B cell (primary cell): ENCODE measurements around the gene DDHD1. TPM values are rescaled to one million over a fixed set of nuclear protein-coding genes. Genes with fewer than 3 reads are reported as not detected.

Source experiments
- ATAC-seq: fragments of 200-7000 bp; cut with Tn5 transposase; one replicate; pipeline ENCODE4 v1.10.0; 2021; ENCODE audit warnings: low read depth, mild to moderate bottlenecking, moderate number of reproducible peaks, moderate library complexity
- CTCF ChIA-PET: fragments of 350-600 bp; sonication (Branson Sonifier 250); formaldehyde crosslinking; loops from one replicate; lab custom pipeline; 2021; ENCODE audit warnings: antibody characterized with exemption, inconsistent platforms; lab: Charles Lee
- POLR2A ChIA-PET: fragments of 350-600 bp; sonication (Branson Sonifier 250); formaldehyde crosslinking; loops from one replicate; lab custom pipeline; 2021; ENCODE audit warnings: antibody characterized with exemption; lab: Charles Lee
- DNase-seq: peaks from one replicate; pipeline ENCODE4 v3.0.0; 2013
- H2AFZ ChIP-seq: 2 replicates; pipeline ENCODE4 v1.6.1; 2012; ENCODE audit warnings: mild to moderate bottlenecking, low read depth, low read length; ENCODE audit not compliant: insufficient read depth, poor library complexity, severe bottlenecking
- H3K27ac ChIP-seq, 2 donors: 1 replicate in 1 of 2; 2 replicates in 1 of 2; pipeline ENCODE4 v1.5.1; 2012 to 2013; ENCODE audit warnings: low read length in 2 of 2, mild to moderate bottlenecking in 2 of 2, moderate library complexity in 1 of 2
- H3K27me3 ChIP-seq, 4 experiments: fragments of 200-600 bp in 1 of 4; sonication (generic) in 1 of 4; replicated peaks in 1 of 4; 1 replicate in 2 of 4; 2 replicates in 2 of 4; pipeline versions ENCODE4 v1.6.1 to v1.7.0; 2013 to 2016; ENCODE audit warnings: low read length in 3 of 4, mild to moderate bottlenecking in 2 of 4, mixed read lengths in 1 of 4, moderate library complexity in 1 of 4; ENCODE audit not compliant: insufficient read depth in 4 of 4, control insufficient read depth in 3 of 4; ENCODE audit errors: control extremely low read depth in 1 of 4
- H3K36me3 ChIP-seq, 2 experiments: replicated peaks in 1 of 2; 1 replicate in 1 of 2; 2 replicates in 1 of 2; pipeline versions ENCODE4 v1.6.1 to v1.7.1; 2013; ENCODE audit warnings: low read length in 1 of 2; ENCODE audit not compliant: insufficient read depth in 2 of 2, control insufficient read depth in 1 of 2; ENCODE audit errors: control extremely low read depth in 1 of 2, extremely low read depth in 1 of 2
- H3K4me1 ChIP-seq, 2 donors: fragments of 200-600 bp in 1 of 2; sonication (generic) in 1 of 2; 1 replicate in 1 of 2; 2 replicates in 1 of 2; pipeline versions ENCODE4 v1.5.1 to v1.6.1; 2013 to 2017; ENCODE audit warnings: low read length in 2 of 2; ENCODE audit not compliant: control insufficient read depth in 2 of 2, insufficient read depth in 2 of 2
- H3K4me2 ChIP-seq: replicated peaks from 2 replicates; pipeline ENCODE3; 2012; ENCODE audit warnings: mild to moderate bottlenecking, low read depth, low read length; ENCODE audit not compliant: poor library complexity, severe bottlenecking
- H3K4me3 ChIP-seq, 5 experiments: fragments of 200-600 bp in 1 of 5; sonication (generic) in 1 of 5; 1 replicate in 3 of 5; 2 replicates in 2 of 5; pipeline versions ENCODE4 v1.5.1 to v1.7.0; 2011 to 2016; ENCODE audit warnings: low read length in 4 of 5, mild to moderate bottlenecking in 4 of 5, low read depth in 2 of 5, control low read depth in 1 of 5, moderate library complexity in 1 of 5; ENCODE audit not compliant: insufficient read depth in 1 of 5; ENCODE audit errors: control extremely low read depth in 1 of 5, extremely low read depth in 1 of 5
- H3K79me2 ChIP-seq: fragments of 200-600 bp; sonication (generic); one replicate; pipeline ENCODE4 v1.6.0; 2016; ENCODE audit warnings: low read length; ENCODE audit not compliant: control insufficient read depth, insufficient read depth
- H3K9ac ChIP-seq: fragments of 200-600 bp; sonication (generic); 2 replicates; pipeline ENCODE4 v1.6.1; 2017; ENCODE audit warnings: mild to moderate bottlenecking, low read length, moderate library complexity
- H3K9me3 ChIP-seq, 3 donors: one replicate each; pipeline versions ENCODE4 v1.6.1 to v1.7.1; 2013; ENCODE audit warnings: low read length in 2 of 3; ENCODE audit not compliant: control insufficient read depth in 2 of 3, insufficient read depth in 1 of 3; ENCODE audit errors: control extremely low read depth in 1 of 3
- H4K20me1 ChIP-seq: 2 replicates; pipeline ENCODE4 v1.6.0; 2012; ENCODE audit warnings: mild to moderate bottlenecking, low read length; ENCODE audit not compliant: insufficient read depth, control insufficient read depth, poor library complexity, severe bottlenecking
- H3K27ac Mint-ChIP-seq: one replicate; pipeline ENCODE4 v1.8.0; 2021; ENCODE audit warnings: mixed read lengths
- H3K27me3 Mint-ChIP-seq: one replicate; pipeline ENCODE4 v1.8.0; 2021; ENCODE audit warnings: mixed read lengths
- H3K4me1 Mint-ChIP-seq: one replicate; pipeline ENCODE4 v1.8.0; 2021; ENCODE audit warnings: mixed read lengths
- H3K4me3 Mint-ChIP-seq: one replicate; pipeline ENCODE4 v1.8.0; 2021; ENCODE audit warnings: mixed read lengths
- H3K9me3 Mint-ChIP-seq: one replicate; pipeline ENCODE4 v1.8.0; 2022; ENCODE audit warnings: mixed read lengths; ENCODE audit not compliant: insufficient read depth
- CTCF ChIP-seq: fragments of 200-600 bp; IDR thresholded peaks from one replicate; pipeline ENCODE4 v1.8.0; 2022; ENCODE audit warnings: antibody characterized with exemption, mild to moderate bottlenecking
- EZH2 ChIP-seq: IDR thresholded peaks from 2 replicates; pipeline ENCODE4 v1.6.1; 2012; ENCODE audit warnings: borderline replicate concordance, low read depth, mild to moderate bottlenecking, moderate library complexity, low read length; ENCODE audit not compliant: insufficient read depth, poor library complexity, severe bottlenecking
- WGBS: methylation state at CpG from one replicate; pipeline ENCODE4 v1.1.5; 2013; ENCODE audit warnings: missing lambda C conversion rate; ENCODE audit not compliant: insufficient coverage; 5-methylcytosine and 5-hydroxymethylcytosine counted together
- intact Hi-C: fragments of 100-400 bp; cut with micrococcal nuclease; formaldehyde crosslinking; loops from one replicate; pipeline ENCODE4 v1.10.0; 2022
- polyA plus RNA-seq: library from polyadenylated mRNA; depleted of rRNA; stranded (reverse); fragments of >200 nt; gene quantifications from 2 replicates; pipeline ENCODE4 v1.2.3, GENCODE V29; 2012
- total RNA-seq, 2 donors: library from RNA; stranded (reverse); fragments of 120-200 nt in 1 of 2; gene quantifications; 1 replicate in 1 of 2; 2 replicates in 1 of 2; pipeline versions ENCODE4 v1.2.3 to v1.2.4, GENCODE V29; 2013 to 2022

Gene DDHD1
- total and polyA plus RNA-seq, 2 donors (not counting 1 experiment from before 2014, with no cell fraction given) = 7.1 to 75.4 TPM

GRCh38 chr14:53032838-53033390 is 120.2 kb downstream of the DDHD1 start:
- DNase-seq (no peak), ATAC-seq (no peak)
- intact Hi-C loops = no loop called here
- Histone ChIP-seq H3K4me2 (no peak overlapping the region), H2AFZ (no peak overlapping the region), H3K4me1 (no peaks in the 10 kb centered on the region), H3K4me3 (no peak overlapping the region), H4K20me1 (no peaks in the 10 kb centered on the region), H3K9me3 (no peaks in the 10 kb centered on the region), H3K79me2 (no peaks in the 10 kb centered on the region), H3K27me3 (no peaks in the 10 kb centered on the region), H3K27ac (no peak overlapping the region), H3K36me3 (peaks cover 5 to 11% of the 10 kb centered on the region in 2 experiments), H3K9ac (no peak overlapping the region)
- ChIA-PET POLR2A (no interaction called here), CTCF (no interaction called here)
- Mint-ChIP-seq H3K9me3 (peaks cover 3% of the 10 kb centered on the region), H3K27me3 (no peaks in the 10 kb centered on the region), H3K27ac (no peak overlapping the region), H3K4me3 (no peak overlapping the region), H3K4me1 (no peaks in the 10 kb centered on the region)
- WGBS = no CpG with 5 or more reads among the region's 1 CpG
- TF ChIP-seq EZH2 (no peak), CTCF (no peak)

GRCh38 chr14:53032161-53032803 is 120.8 kb downstream of the DDHD1 start:
- Mint-ChIP-seq H3K27me3 (no peaks in the 10 kb centered on the region), H3K4me1 (no peaks in the 10 kb centered on the region), H3K9me3 (peaks cover 3% of the 10 kb centered on the region), H3K27ac (no peak overlapping the region), H3K4me3 (no peak overlapping the region)
- no peak for DNase-seq
- Histone ChIP-seq H3K4me3 (no peak overlapping the region), H3K9ac (no peak overlapping the region), H3K4me1 (no peaks in the 10 kb centered on the region), H3K4me2 (no peak overlapping the region), H4K20me1 (no peaks in the 10 kb centered on the region), H3K36me3 (peaks cover 4 to 5% of the 10 kb centered on the region in 2 experiments), H3K9me3 (no peaks in the 10 kb centered on the region), H3K27me3 (no peaks in the 10 kb centered on the region), H3K79me2 (no peaks in the 10 kb centered on the region), H2AFZ (no peak overlapping the region), H3K27ac (no peak overlapping the region)
- WGBS = 93% methylated on average over 2 of the region's 2 CpGs
- ChIA-PET CTCF (interaction anchor here (1.1 kb wide), 1 partner anchor 25 kb away, joined by 3 read pairs; no protein-coding TSS in a partner anchor), POLR2A (no interaction called here)
- TF ChIP-seq EZH2 (no peak), CTCF (no peak)
- intact Hi-C loops = no loop called here
- ATAC-seq = no peak
